ENCODE measurements around the gene PNLIPRP3. TPM values are rescaled to one million over a fixed set of nuclear protein-coding genes. Genes with fewer than 3 reads are reported as not detected.

PNLIPRP3 gene
- total RNA-seq, 1 donor from 2014 or later = not detected

GRCh38 chr10:116470768-116471415 lies 43.2 kb downstream of the PNLIPRP3 start:
- Histone ChIP-seq H3K27ac (no peak overlapping the region), H4K20me1 (ENCODE audit: low read depth) (no peaks in the 10 kb centered on the region), H3K4me1 (no peaks in the 10 kb centered on the region), H3K9me3 (ENCODE audit: low read depth) (no peaks in the 10 kb centered on the region), H3K4me2 (no peak overlapping the region), H3K27me3 (no peaks in the 10 kb centered on the region), H3K9ac (no peak overlapping the region), H3K4me3 (no peak overlapping the region), H3K79me2 (ENCODE audit: low read depth) (no peaks in the 10 kb centered on the region), H3F3A (ENCODE audit: low read depth) (no peaks in the 10 kb centered on the region), H3K36me3 (no peaks in the 10 kb centered on the region), H2AFZ (replicated peaks) (no peak overlapping the region)
- DNase-seq (ENCODE audit: low spot score) = peak; percentile 43
- no peaks in the 10 kb centered on the region for H3K9me3 Mint-ChIP-seq
- TF ChIP-seq EZH2 (IDR thresholded peaks at IDR 0.05) (no peak), CTCF (IDR thresholded peaks at IDR 0.05) (peak; percentile 68), EZH2phosphoT487 (IDR thresholded peaks at IDR 0.05) (no peak)
- H3K4me3 Mint-ChIP-seq = no peak overlapping the region
- H3K4me1 Mint-ChIP-seq = peaks cover 7% of the 10 kb centered on the region
- peaks cover 7% of the 10 kb centered on the region for H3K27me3 Mint-ChIP-seq (ENCODE audit: insufficient read depth, low read depth)
- no peak overlapping the region for H3K27ac Mint-ChIP-seq
- no peaks in the 10 kb centered on the region for H3K36me3 Mint-ChIP-seq

- DNase-seq (ENCODE audit: low spot score) = no peak
- Histone ChIP-seq H3K9me3 (ENCODE audit: low read depth) (no peaks in the 10 kb centered on the region), H3K27me3 (no peaks in the 10 kb centered on the region), H3K4me1 (no peaks in the 10 kb centered on the region), H2AFZ (replicated peaks) (peak overlapping the region; percentile 65), H3F3A (ENCODE audit: low read depth) (no peaks in the 10 kb centered on the region), H3K27ac (no peak overlapping the region), H3K79me2 (ENCODE audit: low read depth) (no peaks in the 10 kb centered on the region), H4K20me1 (ENCODE audit: low read depth) (no peaks in the 10 kb centered on the region), H3K4me3 (no peak overlapping the region), H3K9ac (no peak overlapping the region), H3K36me3 (no peaks in the 10 kb centered on the region), H3K4me2 (no peak overlapping the region)
- TF ChIP-seq CTCF (IDR thresholded peaks at IDR 0.05) (no peak), EZH2 (IDR thresholded peaks at IDR 0.05) (no peak), EZH2phosphoT487 (IDR thresholded peaks at IDR 0.05) (no peak)
- no peaks in the 10 kb centered on the region for H3K9me3 Mint-ChIP-seq
- H3K4me1 Mint-ChIP-seq = peaks cover 7% of the 10 kb centered on the region
- H3K27me3 Mint-ChIP-seq (ENCODE audit: insufficient read depth, low read depth) = peaks cover 4% of the 10 kb centered on the region
- no peaks in the 10 kb centered on the region for H3K36me3 Mint-ChIP-seq
- no peak overlapping the region for H3K4me3 Mint-ChIP-seq
- no peak overlapping the region for H3K27ac Mint-ChIP-seq
These were observed 45.2 kb downstream of the PNLIPRP3 start for GRCh38 chr10:116472891-116473290.

- Histone ChIP-seq H3K4me3 (no peak overlapping the region), H3K36me3 (no peaks in the 10 kb centered on the region), H3K9ac (no peak overlapping the region), H4K20me1 (ENCODE audit: low read depth) (no peaks in the 10 kb centered on the region), H3F3A (ENCODE audit: low read depth) (no peaks in the 10 kb centered on the region), H3K79me2 (ENCODE audit: low read depth) (no peaks in the 10 kb centered on the region), H3K27me3 (no peaks in the 10 kb centered on the region), H3K4me2 (no peak overlapping the region), H3K9me3 (ENCODE audit: low read depth) (no peaks in the 10 kb centered on the region), H2AFZ (replicated peaks) (no peak overlapping the region), H3K27ac (no peak overlapping the region), H3K4me1 (no peaks in the 10 kb centered on the region)
- peaks cover 6% of the 10 kb centered on the region for H3K9me3 Mint-ChIP-seq
- peaks cover 7% of the 10 kb centered on the region for H3K4me1 Mint-ChIP-seq
- TF ChIP-seq EZH2 (IDR thresholded peaks at IDR 0.05) (no peak), CTCF (IDR thresholded peaks at IDR 0.05) (no peak), EZH2phosphoT487 (IDR thresholded peaks at IDR 0.05) (no peak)
- peaks cover 11% of the 10 kb centered on the region for H3K27me3 Mint-ChIP-seq (ENCODE audit: insufficient read depth, low read depth)
- no peak for DNase-seq (ENCODE audit: low spot score)
- H3K36me3 Mint-ChIP-seq = no peaks in the 10 kb centered on the region
- no peak overlapping the region for H3K27ac Mint-ChIP-seq
- H3K4me3 Mint-ChIP-seq = no peak overlapping the region
These were observed 48.2 kb downstream of the PNLIPRP3 start for GRCh38 chr10:116475866-116476265.
